Activated naive CD4-positive, alpha-beta T cell treated with anti-CD3 and anti-CD28 coated beads, Interleukin-2, amount 50 U/mL, for 72 hours (primary cell): ENCODE measurements around the gene MYH16. TPM values are rescaled to one million over a fixed set of nuclear protein-coding genes. Genes with fewer than 3 reads are reported as not detected.
"Not testable (repeated sequence)": the region's sequence is repeated elsewhere in the genome, so short reads cannot be mapped to it uniquely, and the experiment has no call there.

Source experiments
- ATAC-seq, 2 donors: fragments of 150-1000 bp; cut with Tn5 transposase; 2 replicates each; pipeline ENCODE4 v1.10.0; 2021; ENCODE audit warnings: mild to moderate bottlenecking in 2 of 2, moderate library complexity in 2 of 2
- DNase-seq, 2 donors: peaks; one replicate each; pipeline ENCODE4 v3.0.0; 2021 to 2022; ENCODE audit warnings: low spot score in 2 of 2
- H3K27ac Mint-ChIP-seq, 2 donors: one replicate each; pipeline ENCODE4 v1.8.0; 2022; ENCODE audit warnings: mild to moderate bottlenecking in 2 of 2, mixed read lengths in 2 of 2
- H3K36me3 Mint-ChIP-seq, 2 donors: one replicate each; pipeline ENCODE4 v1.8.0; 2022; ENCODE audit warnings: mixed read lengths in 2 of 2
- H3K9me3 Mint-ChIP-seq, 2 donors: one replicate each; pipeline ENCODE4 v1.8.0; 2022; ENCODE audit warnings: mixed read lengths in 2 of 2
- total RNA-seq, 2 donors: library from RNA; stranded (reverse); gene quantifications; one replicate each; pipeline ENCODE4 v1.2.3, GENCODE V29; 2022

Gene MYH16
- total RNA-seq, 2 donors from 2014 or later, result 0.11 TPM; not detected in 1

GRCh38 chr7:99357701-99358490, 85.3 kb downstream of the MYH16 start:
- H3K36me3 Mint-ChIP-seq, result peaks cover 9 to 10% of the 10 kb centered on the region in 2 donors
- H3K27ac Mint-ChIP-seq, result peak overlapping the region; percentile 21 to 84

DNA sequence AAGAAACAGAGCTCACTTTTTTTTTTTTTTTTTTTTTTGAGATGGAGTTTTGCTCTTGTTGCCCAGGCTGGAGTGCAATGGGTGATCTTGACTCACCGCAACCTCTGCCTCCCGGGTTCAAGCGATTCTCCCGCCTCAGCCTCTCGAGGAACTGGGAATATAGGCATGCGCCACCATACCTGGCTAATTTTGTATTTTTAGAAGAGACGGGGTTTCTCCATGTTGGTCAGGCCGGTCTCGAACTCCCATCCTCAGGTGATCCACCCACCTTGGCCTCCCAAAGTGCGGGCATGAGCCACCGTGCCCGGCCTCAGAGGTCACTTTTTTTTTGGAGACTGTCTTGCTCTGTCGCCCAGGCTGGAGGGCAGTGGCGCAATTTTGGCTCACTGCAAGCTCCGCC, 85.9 kb downstream of the MYH16 start:
- H3K9me3 Mint-ChIP-seq, ATAC-seq, H3K36me3 Mint-ChIP-seq, DNase-seq: not testable (repeated sequence)
- peak overlapping the region in 1 of 2 donors; percentile 21 for H3K27ac Mint-ChIP-seq

More at GRCh38 chr7:99357701-99358490, 85.3 kb downstream of the MYH16 start:
- no peaks in the 10 kb centered on the region for H3K9me3 Mint-ChIP-seq
- DNase-seq (no peak), ATAC-seq (no peak)

DNA sequence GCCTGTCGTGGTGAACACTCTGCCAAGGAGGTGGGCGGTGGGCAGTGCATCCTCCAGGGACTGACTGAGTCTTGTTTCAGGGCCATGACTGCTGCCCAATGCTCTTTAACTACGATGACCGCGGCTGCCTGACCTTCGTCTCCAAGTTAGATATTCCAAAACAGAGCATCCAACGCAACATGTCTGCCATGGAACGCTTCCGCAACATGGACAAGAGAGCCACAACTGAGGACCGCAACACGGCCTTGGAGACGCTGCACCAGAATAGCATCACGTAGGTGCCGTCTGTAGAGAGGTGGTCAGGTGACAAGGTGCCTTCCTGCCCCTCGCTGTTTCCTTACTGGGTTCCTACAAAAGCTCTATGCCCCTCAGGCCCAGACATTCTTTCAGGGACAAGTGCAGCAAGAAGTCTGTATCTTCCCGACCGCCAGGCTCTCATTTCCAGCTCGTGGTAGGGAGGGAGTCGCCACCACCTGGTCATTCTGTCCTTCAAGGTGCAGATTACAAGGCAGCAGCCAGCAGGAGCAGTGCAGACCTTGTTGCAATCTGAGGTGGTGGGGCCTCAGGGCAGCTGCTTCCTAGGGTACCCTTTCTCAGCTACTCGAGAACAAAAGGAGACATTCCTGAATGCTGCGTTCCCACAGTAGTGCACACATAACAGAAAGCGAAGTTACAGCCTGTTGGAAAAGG, 87.0 kb downstream of the MYH16 start:
- Mint-ChIP-seq H3K27ac (peak overlapping the region in 1 of 2 donors; percentile 14), H3K36me3 (peaks cover 9 to 10% of the 10 kb centered on the region in 2 donors), H3K9me3 (no peaks in the 10 kb centered on the region)
- ATAC-seq (no peak), DNase-seq (no peak)

Other genes with a start within 250 kb of the MYH16 start
- gene SMURF1, start 128.7 kb upstream of the MYH16 start, total RNA-seq, result 10 to 100 TPM; 13.5 to 19.6 TPM
- gene KPNA7, start 64.7 kb upstream of the MYH16 start, total RNA-seq, result under 1 TPM in 1 of 2 donors, not detected in 1; 0.20 TPM
- gene ARPC1A, start 53.1 kb downstream of the MYH16 start, total RNA-seq, result 10 to 100 TPM; 43.5 to 57.2 TPM
- gene ARPC1B, start 101.9 kb downstream of the MYH16 start, total RNA-seq, result 100 to 1,000 TPM; 254 to 333 TPM
- 100 to 1,000 TPM; 101 to 148 TPM for gene PDAP1, start 135.8 kb downstream of the MYH16 start, total RNA-seq
- gene BUD31, start 136.1 kb downstream of the MYH16 start, total RNA-seq, result 100 to 1,000 TPM; 131 to 135 TPM
- gene PTCD1, start 166.0 kb downstream of the MYH16 start, total RNA-seq, result 1 to 10 TPM; 4.4 to 4.5 TPM
- 10 to 100 TPM; 47.5 to 62.1 TPM for gene CPSF4, start 166.1 kb downstream of the MYH16 start, total RNA-seq
- 100 to 1,000 TPM; 287 to 438 TPM for gene ATP5MF, start 193.3 kb downstream of the MYH16 start, total RNA-seq
- gene ZNF789, start 200.1 kb downstream of the MYH16 start, total RNA-seq, result 10 to 100 TPM; 21.5 to 49.7 TPM
- gene ZNF394, start 227.4 kb downstream of the MYH16 start, total RNA-seq, result 10 to 100 TPM; 25.0 to 50.7 TPM
- 10 to 100 TPM in 1 of 2 donors, 1 to 10 TPM in 1; 9.6 to 14.0 TPM for gene ZKSCAN5, start 231.8 kb downstream of the MYH16 start, total RNA-seq